H1 (cell line): Measurements from ENCODE around the gene PTPN2. TPM values are rescaled to one million over a fixed set of nuclear protein-coding genes. Genes with fewer than 3 reads are reported as not detected.

ENCODE experiments used
- ASH2L ChIP-seq: fragments of 200-600, 300-600 bp; sonication (generic); IDR thresholded peaks from one replicate; pipeline ENCODE4 v1.7.1; 2017; ENCODE audit warnings: low read length
- EZH2 ChIP-seq: fragments of 200-600 bp; sonication (generic); IDR thresholded peaks from 2 replicates; pipeline ENCODE4 v1.7.1; 2012; ENCODE audit warnings: low read depth, mild to moderate bottlenecking, moderate library complexity, low read length, inconsistent platforms; ENCODE audit not compliant: severe bottlenecking
- GTF2F1 ChIP-seq: IDR thresholded peaks from 2 replicates; pipeline ENCODE4 v1.6.1; 2012; ENCODE audit warnings: low read depth, low read length, improper control_type of control experiment, borderline replicate concordance
- NRF1 ChIP-seq: IDR thresholded peaks from 2 replicates; pipeline ENCODE4 v1.6.1; 2011; ENCODE audit warnings: mild to moderate bottlenecking, low read depth, low read length, improper control_type of control experiment
- RNF2 ChIP-seq: fragments of 200-900, 300-1000 bp; sonication (generic); IDR thresholded peaks from 2 replicates; pipeline ENCODE4 v1.7.1; 2016; ENCODE audit warnings: borderline replicate concordance, low read depth, mild to moderate bottlenecking, antibody characterized with exemption, low read length; ENCODE audit not compliant: poor library complexity, severe bottlenecking; ENCODE audit errors: missing control alignments
- SAP30 ChIP-seq: fragments of 300-600 bp; sonication (generic); IDR thresholded peaks from 2 replicates; pipeline ENCODE4 v1.7.1; 2012; ENCODE audit warnings: low read length, moderate library complexity, mild to moderate bottlenecking, inconsistent platforms; ENCODE audit not compliant: insufficient read depth, insufficient replicate concordance
- SP1 ChIP-seq: IDR thresholded peaks from 2 replicates; pipeline ENCODE4 v1.6.1; 2011; ENCODE audit warnings: low read depth, low read length
- SP4 ChIP-seq: IDR thresholded peaks from 2 replicates; pipeline ENCODE4 v1.6.1; 2012; ENCODE audit warnings: low read length, inconsistent platforms
- SUZ12 ChIP-seq: fragments of 200-600 bp; sonication (generic); IDR thresholded peaks from 2 replicates; pipeline ENCODE4 v1.6.1; 2012; ENCODE audit warnings: mild to moderate bottlenecking, inconsistent platforms, low read length, moderate library complexity, mixed read lengths
- TCF12 ChIP-seq: IDR thresholded peaks from 2 replicates; pipeline ENCODE4 v1.6.1; 2011; ENCODE audit warnings: low read depth, mild to moderate bottlenecking, low read length
- polyA plus RNA-seq, 7 experiments: library from polyadenylated mRNA; depleted of rRNA in 3 of 7; stranded (reverse) in 5 of 7; unstranded in 2 of 7; fragments of >200 nt in 5 of 7; fragments of 200-250 nt in 2 of 7; gene quantifications; 1 replicate in 5 of 7; 2 replicates in 1 of 7; 4 replicates in 1 of 7; pipeline versions ENCODE4 v1.2.1 to v1.2.3, GENCODE V29; 2011 to 2013; ENCODE audit warnings: missing spikeins in 2 of 7, mixed read lengths in 2 of 7
- total RNA-seq: library from RNA; stranded (reverse); fragmentation: NEBNext Ultra II Directional; extraction: Animal tissue kit (Norgen Biotek cat#: 25700); gene quantifications from 2 replicates; pipeline ENCODE4 v1.2.1, GENCODE V29; 2021

The PTPN2 gene
- total and polyA plus RNA-seq, 2 of the 8 experiments (the other 6 are each of a cell fraction or from before 2014, with no cell fraction given): 16.4 to 54.0 TPM

GRCh38 chr18:12745095-12745795 is 138.8 kb downstream of the PTPN2 start (continued):
- no peak for TF ChIP-seq TCF12
- TF ChIP-seq NRF1: no peak
- TF ChIP-seq SUZ12: no peak
- TF ChIP-seq SP1: no peak
- no peak for TF ChIP-seq SP4
- TF ChIP-seq GTF2F1: no peak
- TF ChIP-seq SAP30: no peak
- no peak for TF ChIP-seq RNF2
- no peak for TF ChIP-seq ASH2L
- no peak for TF ChIP-seq EZH2
